ENCODE results near the gene CNPY1.

Gene CNPY1

GRCh38 chr7:155464948-155465739 lies 81.2 kb downstream of the CNPY1 start:
- Histone ChIP-seq H3K27ac (no peak overlapping the region), H3K36me3 (no peaks in the 10 kb centered on the region), H3K4me3 (ENCODE audit: low read depth, low read length) (no peak overlapping the region), H3K27me3 (ENCODE audit: insufficient read depth, low read depth, severe bottlenecking) (peaks cover 83% of the 10 kb centered on the region), H3K9me3 (ENCODE audit: severe bottlenecking) (no peaks in the 10 kb centered on the region)
- no peak for DNase-seq
- no peak for TF ChIP-seq CTCF (IDR thresholded peaks at IDR 0.05; ENCODE audit: low read depth, low read length)

- no peak for DNase-seq
- no peaks in the 10 kb centered on the region for H3K9me3 ChIP-seq (ENCODE audit: severe bottlenecking)
- H3K27ac ChIP-seq = no peak overlapping the region
- no peak for TF ChIP-seq CTCF (IDR thresholded peaks at IDR 0.05; ENCODE audit: low read depth, low read length)
- H3K36me3 ChIP-seq = no peaks in the 10 kb centered on the region
- H3K4me3 ChIP-seq (ENCODE audit: low read depth, low read length) = no peak overlapping the region
- peaks cover 83% of the 10 kb centered on the region for H3K27me3 ChIP-seq (ENCODE audit: insufficient read depth, low read depth, severe bottlenecking)
Observed at GRCh38 chr7:155464183-155464582, 82.2 kb downstream of the CNPY1 start.

- DNase-seq = no peak
Observed at GRCh38 chr7:155463114-155463811, 83.1 kb downstream of the CNPY1 start.

GRCh38 chr7:155462163-155462735 lies 84.1 kb downstream of the CNPY1 start:
- DNase-seq = no peak
- H3K27ac ChIP-seq = no peak overlapping the region
- no peaks in the 10 kb centered on the region for H3K36me3 ChIP-seq
- H3K4me3 ChIP-seq (ENCODE audit: low read depth, low read length) = no peak overlapping the region
- H3K27me3 ChIP-seq (ENCODE audit: insufficient read depth, low read depth, severe bottlenecking) = peaks cover 78% of the 10 kb centered on the region
- no peak for TF ChIP-seq CTCF (IDR thresholded peaks at IDR 0.05; ENCODE audit: low read depth, low read length)
- H3K9me3 ChIP-seq (ENCODE audit: severe bottlenecking) = no peaks in the 10 kb centered on the region

More at GRCh38 chr7:155463114-155463811, 83.1 kb downstream of the CNPY1 start:
- no peak overlapping the region for H3K27ac ChIP-seq
- no peak overlapping the region for H3K4me3 ChIP-seq (ENCODE audit: low read depth, low read length)
- TF ChIP-seq CTCF (IDR thresholded peaks at IDR 0.05; ENCODE audit: low read depth, low read length) = no peak
- peaks cover 83% of the 10 kb centered on the region for H3K27me3 ChIP-seq (ENCODE audit: insufficient read depth, low read depth, severe bottlenecking)
- no peaks in the 10 kb centered on the region for H3K9me3 ChIP-seq (ENCODE audit: severe bottlenecking)
- no peaks in the 10 kb centered on the region for H3K36me3 ChIP-seq

- Histone ChIP-seq H3K27ac (no peak overlapping the region), H3K9me3 (ENCODE audit: severe bottlenecking) (no peaks in the 10 kb centered on the region), H3K27me3 (ENCODE audit: insufficient read depth, low read depth, severe bottlenecking) (peaks cover 78% of the 10 kb centered on the region), H3K36me3 (no peaks in the 10 kb centered on the region), H3K4me3 (ENCODE audit: low read depth, low read length) (no peak overlapping the region)
- DNase-seq = no peak
- no peak for TF ChIP-seq CTCF (IDR thresholded peaks at IDR 0.05; ENCODE audit: low read depth, low read length)
Observed at GRCh38 chr7:155461631-155462030, 84.7 kb downstream of the CNPY1 start.
